ENCODE measurements around the gene FGGY.

DNA sequence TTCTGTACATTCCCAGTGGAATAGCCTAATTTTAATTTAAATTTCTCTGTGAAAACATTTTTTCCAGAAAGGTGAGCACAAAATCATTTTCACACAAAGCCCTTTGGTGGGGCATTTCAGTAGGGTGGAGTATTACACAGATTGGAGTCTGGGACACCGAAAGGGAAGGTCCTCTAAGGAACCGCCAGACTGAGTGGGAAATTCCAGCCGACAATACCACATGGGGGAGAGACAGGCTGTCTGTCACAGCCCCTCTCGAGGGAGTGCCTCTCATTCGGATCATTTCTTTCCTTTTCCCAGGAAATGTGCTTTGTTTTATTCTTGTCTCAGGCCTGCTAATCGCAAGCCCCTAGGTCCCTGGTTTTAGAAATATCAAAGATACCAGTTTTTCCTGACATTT, 367.3 kb downstream of the FGGY start:
- TF ChIP-seq CTCF (IDR thresholded peaks at IDR 0.05) (no peak), POLR2A (IDR thresholded peaks at IDR 0.05) (no peak)

All from uterus (tissue), 2 donors.